Body of pancreas (tissue), 4 donors: ENCODE measurements around the gene XRRA1.

Experiments
- POLR2A ChIP-seq, 3 donors: fragments of 450-650 bp; IDR thresholded peaks; one replicate each; pipeline ENCODE4 v1.6.1; 2016; ENCODE audit warnings: antibody characterized with exemption in 3 of 3, mild to moderate bottlenecking in 2 of 3
- TF ChIP-seq, protein P1 (sequence below), 7 experiments: fragments of 450-650 bp in 4 of 7; fragments of 200-600 bp in 3 of 7; sonication (generic) in 3 of 7; IDR thresholded peaks; one replicate each; pipeline ENCODE4 v1.5.1; 2016 to 2019; ENCODE audit warnings: antibody characterized with exemption in 7 of 7

DNA sequence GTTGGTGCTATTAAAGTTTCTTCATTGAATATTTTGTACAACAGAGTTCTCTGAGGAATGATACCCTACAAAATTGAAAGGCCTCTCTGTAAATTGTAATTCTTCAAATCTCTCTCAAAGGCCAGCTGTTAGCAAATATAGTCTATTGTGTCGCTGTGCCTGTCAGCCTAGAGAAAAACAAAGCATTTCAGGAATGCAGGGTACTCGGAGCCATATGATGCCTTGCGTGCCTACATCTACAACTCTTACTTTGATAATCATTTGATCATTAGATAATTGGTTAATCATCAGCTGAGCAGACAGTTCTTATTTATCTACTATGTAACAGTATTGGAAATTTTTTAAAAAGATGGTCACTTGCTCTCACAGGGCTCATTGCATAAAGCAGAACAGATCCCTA lies 132.9 kb downstream of the XRRA1 start:
- no peak for TF ChIP-seq POLR2A (IDR thresholded peaks at IDR 0.05)
- TF ChIP-seq, protein P1, sequence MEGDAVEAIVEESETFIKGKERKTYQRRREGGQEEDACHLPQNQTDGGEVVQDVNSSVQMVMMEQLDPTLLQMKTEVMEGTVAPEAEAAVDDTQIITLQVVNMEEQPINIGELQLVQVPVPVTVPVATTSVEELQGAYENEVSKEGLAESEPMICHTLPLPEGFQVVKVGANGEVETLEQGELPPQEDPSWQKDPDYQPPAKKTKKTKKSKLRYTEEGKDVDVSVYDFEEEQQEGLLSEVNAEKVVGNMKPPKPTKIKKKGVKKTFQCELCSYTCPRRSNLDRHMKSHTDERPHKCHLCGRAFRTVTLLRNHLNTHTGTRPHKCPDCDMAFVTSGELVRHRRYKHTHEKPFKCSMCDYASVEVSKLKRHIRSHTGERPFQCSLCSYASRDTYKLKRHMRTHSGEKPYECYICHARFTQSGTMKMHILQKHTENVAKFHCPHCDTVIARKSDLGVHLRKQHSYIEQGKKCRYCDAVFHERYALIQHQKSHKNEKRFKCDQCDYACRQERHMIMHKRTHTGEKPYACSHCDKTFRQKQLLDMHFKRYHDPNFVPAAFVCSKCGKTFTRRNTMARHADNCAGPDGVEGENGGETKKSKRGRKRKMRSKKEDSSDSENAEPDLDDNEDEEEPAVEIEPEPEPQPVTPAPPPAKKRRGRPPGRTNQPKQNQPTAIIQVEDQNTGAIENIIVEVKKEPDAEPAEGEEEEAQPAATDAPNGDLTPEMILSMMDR (IDR thresholded peaks at IDR 0.05), result no peak
